Tongue (tissue), 2 donors: Measurements from ENCODE around the gene THAP8. TPM values are rescaled to one million over a fixed set of nuclear protein-coding genes. Genes with fewer than 3 reads are reported as not detected.

Experiments used
- DNase-seq: peaks from one replicate; pipeline ENCODE4 v3.0.0-alpha.2; 2015
- total RNA-seq: library from RNA; depleted of rRNA; stranded (reverse); fragments of >200 nt; gene quantifications from one replicate; pipeline ENCODE4 v1.2.3, GENCODE V29; 2014

The THAP8 gene
- total RNA-seq, 1 donor from 2014 or later, result 6.7 TPM

DNA sequence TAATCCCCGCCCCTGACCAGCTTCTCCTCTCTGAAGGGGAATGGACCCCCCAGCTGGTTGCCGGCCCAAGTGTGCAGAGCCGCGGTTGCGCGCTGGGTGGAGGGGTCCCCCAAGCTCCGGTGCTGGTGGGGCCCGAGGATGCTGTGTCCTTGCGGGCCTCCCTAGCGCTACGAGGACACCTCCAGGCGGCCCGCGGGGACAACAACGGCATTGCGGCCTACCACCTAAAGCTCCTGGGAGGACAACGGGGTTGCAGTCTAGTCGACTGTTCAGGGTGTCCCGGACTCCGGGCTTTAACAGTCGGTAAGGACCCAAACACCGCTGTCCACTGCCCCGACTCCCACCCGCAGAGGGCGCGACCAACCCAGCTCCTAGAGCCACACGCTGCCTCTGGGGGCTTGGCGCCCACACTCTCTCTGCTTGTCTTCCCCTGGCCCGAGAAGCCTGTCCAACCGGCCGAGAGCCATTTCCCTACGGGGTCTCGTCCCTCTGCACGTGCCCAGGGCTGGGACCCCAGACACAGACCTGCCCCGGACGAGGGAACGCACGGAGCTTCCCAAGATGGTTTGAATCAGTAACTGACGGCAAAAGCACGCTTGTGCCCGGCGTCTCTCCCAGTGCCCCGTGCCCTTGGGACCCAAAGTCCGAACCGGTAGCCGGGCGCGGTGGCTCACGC, 60.0 kb downstream of the THAP8 start:
- DNase-seq, result no peak

GRCh38 chr19:35992907-35993765, 60.9 kb downstream of the THAP8 start:
- no peak for DNase-seq

GRCh38 chr19:35991731-35992450, 62.2 kb downstream of the THAP8 start:
- DNase-seq, result no peak

DNA sequence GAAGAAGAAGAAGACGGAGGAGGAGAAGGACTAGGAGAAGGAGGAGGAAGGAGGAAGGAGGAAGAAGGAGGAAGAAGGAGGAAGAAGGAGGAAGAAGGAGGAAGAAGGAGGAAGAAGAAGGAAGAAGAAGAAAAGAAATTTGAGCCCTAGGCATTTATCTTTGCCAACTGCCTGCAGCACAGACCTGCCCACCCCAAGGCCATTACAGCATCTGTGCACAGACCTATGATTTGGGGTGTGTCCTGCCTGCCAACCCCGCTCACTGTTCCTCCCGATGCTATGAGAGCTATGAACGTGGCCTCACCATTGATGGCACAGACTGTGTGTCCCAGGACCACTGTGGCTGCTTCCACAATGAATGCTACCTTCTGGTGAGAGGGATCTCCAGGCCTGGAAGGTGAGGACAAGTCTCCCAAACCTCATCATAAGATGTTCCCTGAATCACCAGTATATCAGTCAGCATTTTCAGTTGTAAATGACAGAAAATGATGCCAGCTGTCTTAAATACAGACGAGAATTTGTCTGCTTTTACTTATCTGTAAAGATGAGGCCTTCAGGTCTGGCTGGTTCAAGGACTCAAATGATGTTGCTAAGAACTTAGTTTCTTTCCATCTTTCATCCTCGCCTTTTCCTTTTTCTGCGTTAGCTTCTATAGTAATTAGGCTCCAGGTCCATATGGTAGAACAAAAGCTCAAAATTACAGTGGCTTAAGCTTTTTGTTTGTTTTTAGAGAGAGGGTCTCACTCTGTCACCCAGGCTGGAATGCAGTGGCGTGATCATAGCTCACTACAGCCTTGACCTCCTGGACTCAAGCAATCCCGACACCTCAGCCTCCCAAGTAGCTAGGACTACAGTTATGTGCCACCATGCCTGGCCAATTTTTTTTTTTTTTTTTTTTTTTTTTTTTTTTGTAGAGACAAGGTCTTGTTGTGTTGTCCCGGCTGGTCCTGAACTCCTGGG, 63.0 kb downstream of the THAP8 start:
- no peak for DNase-seq

GRCh38 chr19:35990156-35990555, 63.9 kb downstream of the THAP8 start:
- no peak for DNase-seq

GRCh38 chr19:35988824-35989223, 65.3 kb downstream of the THAP8 start:
- DNase-seq, result no peak

GRCh38 chr19:35987571-35987896, 66.6 kb downstream of the THAP8 start:
- no peak for DNase-seq

- DNase-seq, result no peak
Observed at GRCh38 chr19:35986664-35987570, 67.2 kb downstream of the THAP8 start.

GRCh38 chr19:35986111-35986510, 68.0 kb downstream of the THAP8 start:
- DNase-seq, result no peak

Other genes starting within 250 kb of the THAP8 start
- not detected for gene PRODH2, start 241.4 kb downstream of the THAP8 start, total RNA-seq
- not detected for gene NPHS1, start 201.8 kb downstream of the THAP8 start, total RNA-seq
- gene KIRREL2, start 197.4 kb downstream of the THAP8 start, total RNA-seq, result 0.51 TPM
- 6.3 TPM for gene APLP1, start 185.7 kb downstream of the THAP8 start, total RNA-seq
- 2.5 TPM for gene NFKBID, start 153.7 kb downstream of the THAP8 start, total RNA-seq
- gene HCST, start 151.8 kb downstream of the THAP8 start, total RNA-seq, result not detected
- 3.6 TPM for gene TYROBP, start 146.0 kb downstream of the THAP8 start, total RNA-seq
- 3.0 TPM for gene LRFN3, start 117.9 kb downstream of the THAP8 start, total RNA-seq
- 20.8 TPM for gene SDHAF1, start 59.1 kb downstream of the THAP8 start, total RNA-seq
- gene SYNE4, start 45.5 kb downstream of the THAP8 start, total RNA-seq, result 1.9 TPM
- gene ALKBH6, start 40.1 kb downstream of the THAP8 start, total RNA-seq, result 10.1 TPM
- gene CLIP3, start 21.4 kb downstream of the THAP8 start, total RNA-seq, result 5.7 TPM
- 4.3 TPM for gene WDR62, start 612 bp upstream of the THAP8 start, total RNA-seq
- not detected for gene OVOL3, start 56.9 kb upstream of the THAP8 start, total RNA-seq
- 35.9 TPM for gene POLR2I, start 60.6 kb upstream of the THAP8 start, total RNA-seq
- gene TBCB, start 61.2 kb upstream of the THAP8 start, total RNA-seq, result 139 TPM
- gene CAPNS1, start 85.8 kb upstream of the THAP8 start, total RNA-seq, result 217 TPM
- 39.5 TPM for gene COX7A1, start 98.2 kb upstream of the THAP8 start, total RNA-seq
- gene ZNF565, start 160.4 kb upstream of the THAP8 start, total RNA-seq, result 11.8 TPM
- gene ZNF146, start 160.8 kb upstream of the THAP8 start, total RNA-seq, result 148 TPM